Heart right ventricle (tissue), 16 donors: Measurements from ENCODE around the gene OR4C11. TPM values are rescaled to one million over a fixed set of nuclear protein-coding genes. Genes with fewer than 3 reads are reported as not detected.

ENCODE experiments used
- ATAC-seq, 8 donors: fragments of 200-7000 bp; cut with Tn5 transposase; one replicate each; pipeline ENCODE4 v1.9.1; 2020; ENCODE audit warnings: mild to moderate bottlenecking in 8 of 8, moderate library complexity in 8 of 8, moderate number of reproducible peaks in 1 of 8
- DNase-seq, 2 donors: peaks; one replicate each; pipeline ENCODE4 v3.0.0-alpha.2; 2020
- H3K27ac ChIP-seq, 10 donors: fragments of 200-600 bp; sonication (generic) in 2 of 10; one replicate each; pipeline versions ENCODE4 v1.5.0 to v1.8.0; 2020 to 2022; ENCODE audit warnings: mild to moderate bottlenecking in 3 of 10
- H3K27me3 ChIP-seq, 7 donors: fragments of 200-600 bp; one replicate each; pipeline ENCODE4 v1.8.0; 2021 to 2022; ENCODE audit warnings: mild to moderate bottlenecking in 2 of 7
- H3K36me3 ChIP-seq, 9 donors: fragments of 200-600 bp; sonication (generic) in 1 of 9; one replicate each; pipeline versions ENCODE4 v1.5.0 to v1.8.0; 2020 to 2022; ENCODE audit warnings: mild to moderate bottlenecking in 2 of 9
- H3K4me1 ChIP-seq, 9 donors: fragments of 200-600 bp; sonication (generic) in 1 of 9; one replicate each; pipeline versions ENCODE4 v1.5.0 to v1.8.0; 2020 to 2022; ENCODE audit warnings: mild to moderate bottlenecking in 4 of 9
- H3K4me3 ChIP-seq, 10 donors: fragments of 200-600 bp; sonication (generic) in 2 of 10; one replicate each; pipeline versions ENCODE4 v1.5.0 to v1.8.0; 2020 to 2022; ENCODE audit warnings: mild to moderate bottlenecking in 7 of 10, moderate library complexity in 2 of 10
- H3K9me3 ChIP-seq, 11 donors: fragments of 200-600 bp in 10 of 11; sonication (generic) in 2 of 11; one replicate each; pipeline versions ENCODE4 v1.5.0 to v1.8.0; 2013 to 2022; ENCODE audit warnings: mild to moderate bottlenecking in 2 of 11, control low read depth in 1 of 11, moderate library complexity in 1 of 11
- WGBS, 2 donors: extraction: QIAGEN DNeasy Blood & Tissue Kit; methylation state at CpG; one replicate each; pipeline ENCODE4 v1.1.7; 2013; ENCODE audit warnings: inconsistent platforms in 1 of 2; 5-methylcytosine and 5-hydroxymethylcytosine counted together
- intact Hi-C, 10 donors: fragments of 100-400 bp; cut with DNase I; formaldehyde crosslinking; loops; one replicate each; pipeline versions ENCODE4 v1.11.1 to v1.14.2; 2022
- polyA plus RNA-seq, 2 donors: library from polyadenylated mRNA; stranded (reverse); fragments of 200-250 nt; gene quantifications; one replicate each; pipeline ENCODE4 v1.2.3, GENCODE V29; 2013
- total RNA-seq, 10 donors: library from RNA; stranded (reverse); fragmentation: NEBNext Ultra II Directional in 3 of 10; extraction: Animal tissue kit (Norgen Biotek cat#: 25700) in 3 of 10; gene quantifications; one replicate each; pipeline versions ENCODE4 v1.2.1 to v1.2.4, GENCODE V29; 2021 to 2023
- TF ChIP-seq, protein P1 (sequence below), 9 donors: fragments of 200-600 bp; sonication (generic) in 2 of 9; IDR thresholded peaks; one replicate each; pipeline versions ENCODE4 v1.5.0 to v1.8.0; 2021 to 2022; ENCODE audit warnings: antibody characterized with exemption in 9 of 9, mild to moderate bottlenecking in 5 of 9, moderate library complexity in 1 of 9
- donor health status: Arrhythmogenic right ventricular cardiomyopathy.
- donor health status: ischemic (EF 13 %, LVEDD 7.1; RV severe dilation, severe dysfunction).
- donor health status: healthy with polysubstance abuse.
- donor health status: DM: no; HTN: yes; CAD: no.
- donor health status: DM: no; HTN: no; CAD: no.
- donor health status: ischemic (EF 25% LVEDD 6.9; RV normal size, moderate dysfunction).
- donor health status: ischemic (EF 25% LVEDD 5.7; RV mildly dilated, moderate dysfunction).
- donor health status: healthy.
- donor health status: DM: yes; HTN: yes; CAD: no.
- donor health status: Ischemic cardiomyopathy.
- donor health status: ischemic (EF 35%, LVEDD 5.7; RV mildly dilated, moderate dysfunction).
- donor health status: nonischemic (EF 11% LVEDD 7.7; RV severe dilation, severe dysfunction).
- donor health status: DM: yes; HTN: yes; CAD: no.
- donor health status: PGD.
- donor health status: ischemic (EF 29% LVEDD 5.4; RV normal size, mild dysfunction).
- donor health status: nonischemic (EF 23%, LVEDD 6.1; RV moderate dilation, normal function).

Gene OR4C11
- total and polyA plus RNA-seq, 12 donors, result not detected

DNA sequence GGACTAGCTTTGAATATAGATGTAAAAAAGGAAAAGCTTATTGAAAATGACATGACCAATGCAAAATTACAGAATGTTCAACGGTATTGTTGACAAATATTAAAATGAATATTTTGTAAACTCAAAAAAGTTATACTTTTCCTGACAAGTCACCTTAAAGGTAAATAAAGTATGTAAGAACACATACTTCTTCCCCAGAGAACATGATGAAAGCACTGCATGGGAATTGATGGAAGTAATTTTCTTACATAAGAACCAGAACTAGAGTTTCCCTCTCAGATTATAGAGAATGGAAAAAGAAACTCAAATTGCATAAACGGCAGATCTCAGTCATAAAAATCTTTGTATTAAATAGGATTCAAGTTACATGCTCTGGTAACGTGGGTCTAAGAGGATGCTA lies 27.4 kb upstream of the OR4C11 start, which contains the start of gene OR4P4:
OR4P4 (plus strand) TSS at position 301 of the 400 bp plus-strand sequence.
- H3K4me1 ChIP-seq, result no peaks in the 10 kb centered on the region
- DNase-seq (no peak), ATAC-seq (no peak)
- no peaks in the 10 kb centered on the region for H3K27me3 ChIP-seq
- no peak within 1 kb of the TSS for H3K4me3 ChIP-seq
- peaks cover 0 to 33% (median 0%) of the 10 kb centered on the region in 11 donors for H3K9me3 ChIP-seq
- intact Hi-C loops, result no loop called here
- TF ChIP-seq, protein P1, sequence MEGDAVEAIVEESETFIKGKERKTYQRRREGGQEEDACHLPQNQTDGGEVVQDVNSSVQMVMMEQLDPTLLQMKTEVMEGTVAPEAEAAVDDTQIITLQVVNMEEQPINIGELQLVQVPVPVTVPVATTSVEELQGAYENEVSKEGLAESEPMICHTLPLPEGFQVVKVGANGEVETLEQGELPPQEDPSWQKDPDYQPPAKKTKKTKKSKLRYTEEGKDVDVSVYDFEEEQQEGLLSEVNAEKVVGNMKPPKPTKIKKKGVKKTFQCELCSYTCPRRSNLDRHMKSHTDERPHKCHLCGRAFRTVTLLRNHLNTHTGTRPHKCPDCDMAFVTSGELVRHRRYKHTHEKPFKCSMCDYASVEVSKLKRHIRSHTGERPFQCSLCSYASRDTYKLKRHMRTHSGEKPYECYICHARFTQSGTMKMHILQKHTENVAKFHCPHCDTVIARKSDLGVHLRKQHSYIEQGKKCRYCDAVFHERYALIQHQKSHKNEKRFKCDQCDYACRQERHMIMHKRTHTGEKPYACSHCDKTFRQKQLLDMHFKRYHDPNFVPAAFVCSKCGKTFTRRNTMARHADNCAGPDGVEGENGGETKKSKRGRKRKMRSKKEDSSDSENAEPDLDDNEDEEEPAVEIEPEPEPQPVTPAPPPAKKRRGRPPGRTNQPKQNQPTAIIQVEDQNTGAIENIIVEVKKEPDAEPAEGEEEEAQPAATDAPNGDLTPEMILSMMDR (IDR thresholded peaks at IDR 0.05), result no peak
- H3K27ac ChIP-seq, result no peak within 1 kb of the TSS
- H3K36me3 ChIP-seq, result no peaks in the 10 kb centered on the region
- 40% methylated on average over 3 of the region's 3 CpGs for whole genome bisulfite sequencing, 2 donors

DNA sequence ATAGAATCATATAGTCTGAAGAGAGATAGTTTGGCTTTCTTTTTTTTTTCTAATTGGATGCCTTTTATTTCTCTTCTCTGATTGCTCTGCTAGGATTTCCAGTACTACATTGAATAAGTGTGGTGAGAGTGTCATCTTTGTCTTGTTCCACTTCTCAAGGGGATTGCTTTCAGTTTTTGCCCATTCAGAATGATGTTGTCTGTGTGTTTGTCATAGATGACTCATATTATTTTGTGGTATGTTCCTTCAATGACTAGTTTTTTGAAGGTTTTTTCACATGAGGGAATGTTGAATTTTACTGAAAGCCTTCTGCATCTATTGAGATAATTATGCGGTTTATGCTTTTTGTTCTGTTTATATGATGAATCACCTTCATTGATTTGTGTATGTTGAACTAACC lies 17.1 kb upstream of the OR4C11 start:
- 76 to 92% methylated on average over 1 of the region's 1 CpG for WGBS, 2 donors
- Histone ChIP-seq H3K27me3 (no peaks in the 10 kb centered on the region), H3K36me3 (no peaks in the 10 kb centered on the region), H3K4me3 (no peak overlapping the region), H3K4me1 (no peaks in the 10 kb centered on the region), H3K9me3 (peaks cover 0 to 59% (median 0%) of the 10 kb centered on the region in 11 donors), H3K27ac (no peak overlapping the region)
- ATAC-seq, result no peak
- intact Hi-C loops, result no loop called here
- no peak for DNase-seq
- TF ChIP-seq, protein P1 (IDR thresholded peaks at IDR 0.05), result no peak

DNA sequence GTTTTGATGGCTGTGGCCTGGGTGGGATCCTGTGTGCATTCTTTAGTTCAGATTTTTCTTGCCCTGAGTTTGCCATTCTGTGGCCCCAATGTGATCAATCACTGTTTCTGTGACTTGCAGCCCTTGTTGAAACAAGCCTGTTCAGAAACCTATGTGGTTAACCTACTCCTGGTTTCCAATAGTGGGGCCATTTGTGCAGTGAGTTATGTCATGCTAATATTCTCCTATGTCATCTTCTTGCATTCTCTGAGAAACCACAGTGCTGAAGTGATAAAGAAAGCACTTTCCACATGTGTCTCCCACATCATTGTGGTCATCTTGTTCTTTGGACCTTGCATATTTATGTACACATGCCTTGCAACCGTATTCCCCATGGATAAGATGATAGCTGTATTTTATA lies 34.9 kb downstream of the OR4C11 start:
- intact Hi-C loops, result no loop called here
- no peak overlapping the region for H3K27ac ChIP-seq
- WGBS, 2 donors, result 18 to 32% methylated on average over 1 of the region's 1 CpG
- ATAC-seq, result no peak
- H3K27me3 ChIP-seq, result no peaks in the 10 kb centered on the region
- TF ChIP-seq, protein P1 (IDR thresholded peaks at IDR 0.05), result no peak
- peaks cover 0 to 47% (median 5%) of the 10 kb centered on the region in 11 donors for H3K9me3 ChIP-seq
- no peak overlapping the region for H3K4me3 ChIP-seq
- H3K4me1 ChIP-seq, result no peaks in the 10 kb centered on the region
- DNase-seq, result no peak
- H3K36me3 ChIP-seq, result no peaks in the 10 kb centered on the region

DNA sequence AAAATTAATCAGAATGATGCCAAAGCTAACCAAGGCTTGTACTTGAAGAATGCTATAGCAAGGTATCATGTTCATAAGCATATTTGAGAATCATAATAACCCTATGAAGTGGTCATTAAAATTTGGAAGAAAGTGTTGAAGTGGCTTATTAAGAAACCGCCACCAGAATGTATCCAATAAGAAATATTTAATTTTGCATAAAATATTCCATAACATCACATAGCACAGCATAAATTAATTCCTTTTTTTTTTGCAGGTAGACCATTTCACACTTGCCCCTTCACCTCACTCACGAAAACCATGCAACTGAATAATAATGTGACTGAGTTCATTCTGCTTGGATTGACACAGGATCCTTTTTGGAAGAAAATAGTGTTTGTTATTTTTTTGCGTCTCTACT lies 35.6 kb downstream of the OR4C11 start, which contains the start of gene OR4C16:
OR4C16 (plus strand) TSS at position 301 of the 400 bp plus-strand sequence; CDS start at position 301, 0 bp downstream.
- no peak within 1 kb of the TSS for H3K4me3 ChIP-seq
- ATAC-seq (no peak), DNase-seq (no peak)
- no peak within 1 kb of the TSS for H3K27ac ChIP-seq
- H3K9me3 ChIP-seq, result peaks cover 0 to 39% (median 5%) of the 10 kb centered on the region in 11 donors
- H3K27me3 ChIP-seq, result no peaks in the 10 kb centered on the region
- TF ChIP-seq, protein P1 (IDR thresholded peaks at IDR 0.05), result no peak
- no peaks in the 10 kb centered on the region for H3K36me3 ChIP-seq
- WGBS, 2 donors, result 56 to 75% methylated on average over 3 of the region's 3 CpGs
- intact Hi-C loops, result no loop called here
- H3K4me1 ChIP-seq, result no peaks in the 10 kb centered on the region
